Activated T-cell treated with anti-CD3 and anti-CD28 coated beads for 24 hours (primary cell): ENCODE results near the gene XPNPEP2.

ENCODE experiments used
- DNase-seq: peaks from one replicate; pipeline ENCODE4 v3.0.0-alpha.2; 2020; ENCODE audit warnings: low read depth

Gene XPNPEP2

DNA sequence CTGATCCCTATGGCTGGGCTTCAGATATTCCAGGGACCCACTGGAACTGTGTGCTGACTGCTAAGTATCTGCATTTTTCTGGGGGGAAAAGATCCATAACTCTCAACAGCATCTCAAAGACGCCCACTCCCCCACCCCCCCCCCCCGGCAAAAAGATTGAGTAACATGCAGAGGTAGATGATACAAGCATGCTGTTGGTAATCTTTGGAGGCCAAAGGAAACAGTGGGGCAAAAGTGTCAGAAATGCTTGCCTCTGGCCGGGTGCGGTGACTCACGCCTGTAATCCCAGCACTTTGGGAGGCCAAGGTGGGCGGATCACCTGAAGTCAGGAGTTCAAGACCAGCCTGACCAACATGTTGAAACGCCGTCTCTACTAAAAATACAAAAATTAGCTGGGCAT lies 12.2 kb downstream of the XPNPEP2 start:
- no peak for DNase-seq

DNA sequence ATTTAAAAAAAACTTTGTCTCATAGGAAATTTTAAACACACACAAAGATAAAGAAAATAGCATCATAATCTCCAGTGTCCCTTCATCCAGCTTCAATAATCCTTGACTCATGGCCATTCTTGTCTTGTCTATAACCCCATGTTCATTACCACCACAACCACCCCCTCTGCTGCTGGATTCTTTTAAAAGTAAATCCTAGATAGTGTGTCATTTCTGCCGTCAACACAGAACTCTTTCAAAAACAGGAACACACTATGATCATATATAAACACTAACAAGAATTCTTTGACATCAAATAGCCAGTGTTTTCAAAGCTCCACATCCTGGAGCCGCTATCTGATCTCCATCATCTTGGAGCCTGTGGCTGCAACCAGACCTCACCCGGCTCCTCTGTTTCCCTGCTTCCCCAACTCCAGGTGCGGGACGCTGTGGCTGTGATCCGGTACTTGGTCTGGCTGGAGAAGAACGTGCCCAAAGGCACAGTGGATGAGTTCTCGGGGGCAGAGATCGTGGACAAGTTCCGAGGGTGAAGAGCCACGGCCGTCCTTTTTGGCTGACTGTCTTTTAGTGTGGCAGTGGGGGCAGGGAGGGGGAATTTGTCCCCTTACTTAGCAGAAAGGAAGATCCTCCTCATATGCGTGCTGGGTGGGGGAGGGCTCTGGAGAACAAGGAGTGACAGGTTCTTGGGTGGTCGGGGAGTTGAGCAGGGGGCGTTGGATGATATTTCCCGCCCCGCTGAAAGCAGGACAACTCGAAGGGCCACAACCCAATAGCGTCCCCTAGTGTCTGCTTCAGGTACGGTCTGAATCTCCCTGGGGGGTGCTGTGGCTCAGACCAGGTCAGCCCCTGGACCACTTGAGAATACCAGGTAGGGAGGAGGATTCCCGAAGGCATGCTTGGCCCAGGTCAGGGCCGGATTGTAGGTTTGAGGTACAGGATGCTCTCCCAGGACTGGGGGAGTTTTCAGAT lies 15.6 kb downstream of the XPNPEP2 start:
- DNase-seq: no peak

DNA sequence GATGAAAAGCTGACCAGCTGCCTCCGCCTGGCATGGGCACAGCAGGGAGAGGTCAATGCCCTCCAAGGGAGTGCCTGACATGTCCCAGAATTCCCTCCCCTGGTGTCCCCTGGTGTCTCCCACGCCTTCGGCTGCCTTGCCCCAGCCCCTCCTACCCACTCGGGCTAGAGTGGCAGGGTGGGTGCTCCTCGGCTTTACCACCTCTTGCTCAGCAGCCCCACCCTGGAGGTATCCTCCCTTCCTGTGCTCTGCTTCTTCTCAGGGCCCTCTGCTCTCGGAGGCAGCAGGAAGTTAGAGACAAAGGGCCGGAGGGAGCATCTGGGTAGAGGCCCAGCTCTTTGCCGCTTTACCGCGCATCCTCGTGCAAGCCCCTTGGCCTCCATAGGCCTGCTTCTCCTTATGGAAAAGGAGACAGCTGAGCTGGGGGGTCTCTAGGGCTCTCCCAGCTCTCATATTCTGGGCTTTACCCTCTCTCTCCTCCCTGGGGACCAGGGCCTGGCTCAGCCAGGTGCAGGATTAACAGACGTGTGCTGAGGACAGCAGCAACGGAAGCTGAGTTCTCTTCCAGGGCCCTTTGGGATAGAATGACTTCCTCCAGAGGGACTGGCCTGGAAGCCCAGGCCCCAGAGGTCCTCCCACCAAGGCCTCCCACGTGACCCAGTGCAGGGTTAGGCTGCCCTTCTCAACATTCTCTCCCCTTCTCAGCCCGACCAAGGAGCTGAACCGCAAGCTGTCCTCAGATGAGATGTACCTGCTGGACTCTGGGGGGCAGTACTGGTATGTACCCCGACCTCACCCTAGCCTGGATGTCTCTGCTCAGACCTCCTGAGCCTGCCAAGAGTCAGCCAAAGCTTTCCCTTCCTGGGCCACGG lies 17.2 kb downstream of the XPNPEP2 start:
- DNase-seq: no peak

DNA sequence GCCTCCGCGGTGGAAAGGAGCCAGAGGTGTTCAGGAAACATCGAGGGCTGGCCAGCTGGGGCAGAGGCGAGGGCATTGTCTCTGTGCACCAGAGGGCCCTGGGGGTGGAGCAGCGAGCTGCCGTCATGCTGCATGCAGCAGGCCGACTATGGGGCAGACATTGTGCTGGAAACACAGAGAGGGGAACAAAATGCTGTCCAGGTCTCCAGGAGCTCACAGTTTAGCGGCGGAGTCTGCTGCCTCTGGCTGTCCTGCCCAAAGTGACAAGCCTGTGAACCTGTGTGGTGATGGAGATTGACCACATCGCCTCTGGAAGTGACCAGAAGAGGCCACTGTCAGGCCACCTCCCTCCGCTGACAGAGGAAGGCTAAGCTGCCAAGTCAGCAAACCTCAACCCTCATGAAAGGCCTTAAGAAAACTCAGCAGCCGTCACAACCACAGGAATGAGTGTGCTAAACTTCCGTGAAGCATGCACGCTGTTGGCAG lies 20.8 kb downstream of the XPNPEP2 start:
- DNase-seq: no peak

DNA sequence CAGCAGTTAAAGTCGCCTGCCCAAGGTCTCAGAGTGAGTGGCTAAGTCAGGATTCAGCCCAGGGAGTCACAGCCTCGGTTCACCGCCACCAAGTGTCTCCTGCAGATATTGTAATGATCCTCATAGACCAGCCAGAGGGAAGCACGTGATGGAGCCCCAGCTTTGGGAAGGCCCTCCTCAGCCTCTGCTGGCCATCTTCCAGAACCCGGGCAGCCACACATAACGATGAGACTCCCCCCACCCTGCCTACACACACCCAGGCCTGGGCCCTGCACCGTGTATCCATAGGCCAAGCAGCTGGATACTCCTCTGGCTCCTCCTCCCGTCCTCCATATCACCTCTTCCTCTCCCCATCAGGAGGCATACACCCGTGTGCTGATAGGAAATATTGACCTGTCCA lies 21.4 kb downstream of the XPNPEP2 start:
- no peak for DNase-seq

DNA sequence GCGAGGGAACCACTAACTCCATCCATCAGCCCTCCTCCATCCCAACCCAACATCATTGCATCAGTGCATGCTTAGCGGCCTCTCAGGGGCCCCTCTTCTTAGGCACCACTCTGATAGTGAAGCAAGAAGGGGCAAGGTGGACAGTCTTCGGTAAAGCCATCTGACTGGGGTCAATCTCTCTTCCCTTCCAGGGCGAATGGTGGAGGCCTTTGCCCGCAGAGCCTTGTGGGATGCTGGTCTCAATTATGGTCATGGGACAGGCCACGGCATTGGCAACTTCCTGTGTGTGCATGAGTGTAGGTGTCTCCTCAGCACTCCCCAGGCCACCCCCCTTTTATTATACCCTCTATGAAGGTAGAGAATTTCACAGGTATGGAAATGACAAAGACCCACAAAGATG lies 22.2 kb downstream of the XPNPEP2 start:
- no peak for DNase-seq

DNA sequence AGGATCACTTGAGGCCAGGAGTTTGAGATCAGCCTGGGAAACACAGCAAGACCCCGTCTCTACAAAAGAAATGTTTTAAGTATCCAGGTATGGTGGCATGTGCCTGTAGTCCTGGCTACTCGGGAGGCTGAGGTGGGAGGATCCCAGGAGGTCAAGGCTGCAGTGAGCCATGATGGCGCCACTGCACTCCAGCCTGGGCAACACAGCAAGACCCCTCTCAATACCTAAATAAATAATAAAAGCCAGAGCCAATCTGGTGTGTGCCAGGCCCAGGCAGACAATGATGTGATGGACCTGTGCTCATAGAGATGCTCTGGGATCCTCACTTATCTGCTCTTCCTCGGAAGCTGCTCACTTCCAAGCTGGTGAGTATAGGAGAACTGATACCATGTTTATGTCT lies 22.8 kb downstream of the XPNPEP2 start:
- no peak for DNase-seq

DNA sequence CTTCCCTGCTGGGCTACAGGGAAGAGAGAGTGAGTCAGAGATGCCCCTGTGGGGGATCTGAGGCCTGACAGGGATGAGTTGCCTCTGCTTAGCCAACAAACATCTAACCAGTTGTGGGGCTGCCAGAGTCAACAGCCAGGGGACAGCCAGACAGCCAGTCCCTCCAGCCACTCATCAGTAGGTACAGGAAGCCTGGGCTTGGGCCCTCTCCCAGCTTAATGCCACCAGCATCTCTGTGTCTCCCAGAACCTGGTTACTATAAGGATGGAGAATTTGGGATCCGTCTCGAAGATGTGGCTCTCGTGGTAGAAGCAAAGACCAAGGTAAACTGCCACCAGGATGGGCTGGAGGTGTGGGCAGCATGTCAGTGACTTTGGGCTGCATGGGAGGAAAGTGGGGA lies 23.7 kb downstream of the XPNPEP2 start:
- no peak for DNase-seq

DNA sequence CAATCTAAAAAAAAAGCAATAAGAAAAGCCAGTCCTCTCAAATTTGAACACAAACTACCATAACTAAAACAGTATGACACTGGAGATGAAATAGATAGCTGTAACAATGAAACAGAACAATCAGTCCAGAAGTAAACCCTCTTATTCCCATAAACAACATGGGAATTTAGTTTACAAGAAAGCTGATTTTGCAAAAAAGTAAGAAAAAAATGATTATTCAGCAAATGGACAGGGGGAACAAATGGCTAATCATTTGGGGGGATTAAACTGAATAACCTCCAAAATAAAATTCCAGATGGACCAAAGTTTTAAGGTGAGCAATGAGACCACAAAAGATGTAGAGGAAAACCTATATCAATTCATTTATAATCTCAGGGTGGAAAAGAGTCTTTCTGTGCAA lies 24.9 kb downstream of the XPNPEP2 start:
- DNase-seq: no peak

DNA sequence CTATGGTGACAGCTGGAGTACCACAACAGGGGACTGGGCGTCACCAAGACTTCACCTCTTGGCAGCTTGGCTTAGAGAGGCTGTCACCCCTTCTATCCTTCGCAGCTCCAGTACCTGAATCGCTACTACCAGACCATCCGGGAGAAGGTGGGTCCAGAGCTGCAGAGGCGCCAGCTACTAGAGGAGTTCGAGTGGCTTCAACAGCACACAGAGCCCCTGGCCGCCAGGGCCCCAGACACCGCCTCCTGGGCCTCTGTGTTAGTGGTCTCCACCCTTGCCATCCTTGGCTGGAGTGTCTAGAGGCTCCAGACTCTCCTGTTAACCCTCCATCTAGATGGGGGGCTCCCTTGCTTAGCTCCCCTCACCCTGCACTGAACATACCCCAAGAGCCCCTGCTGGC lies 29.4 kb downstream of the XPNPEP2 start:
- DNase-seq: no peak

DNA sequence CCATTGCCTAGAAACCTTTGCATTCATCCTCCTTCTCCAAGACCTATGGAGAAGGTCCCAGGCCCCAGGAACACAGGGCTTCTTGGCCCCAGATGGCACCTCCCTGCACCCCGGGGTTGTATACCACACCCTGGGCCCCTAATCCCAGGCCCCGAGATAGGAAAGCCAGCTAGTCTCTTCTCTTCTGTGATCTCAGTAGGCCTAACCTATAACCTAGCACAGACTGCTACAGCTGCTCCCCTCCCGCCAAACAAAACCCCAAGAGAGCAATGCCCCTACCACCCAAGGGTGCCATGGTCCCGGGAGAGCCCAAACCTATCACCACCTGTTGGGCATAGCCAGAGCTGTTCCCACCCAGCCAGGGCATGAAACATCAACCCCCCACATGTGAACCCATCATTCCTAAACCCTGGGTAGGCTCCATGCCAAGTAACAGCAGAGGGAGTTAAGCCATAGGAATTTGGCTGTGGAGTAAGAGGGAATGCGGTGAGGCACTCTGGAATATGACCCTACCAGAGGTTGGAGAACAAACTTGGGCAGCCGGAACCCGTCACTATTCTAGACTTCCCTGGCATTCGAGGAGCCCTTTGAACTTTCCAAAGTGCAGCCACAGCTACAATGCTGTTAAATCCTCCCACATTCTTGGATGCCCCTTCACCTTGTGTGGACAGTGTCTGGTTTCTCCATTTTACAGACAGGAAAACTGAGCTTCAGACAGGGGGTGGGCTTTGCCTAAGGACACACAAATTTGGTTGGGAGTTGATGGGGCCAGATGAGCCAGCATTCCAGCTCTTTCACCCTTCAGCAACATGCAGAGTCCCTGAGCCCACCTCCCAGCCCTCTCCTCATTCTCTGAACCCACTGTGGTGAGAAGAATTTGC lies 30.0 kb downstream of the XPNPEP2 start:
- DNase-seq: no peak

DNA sequence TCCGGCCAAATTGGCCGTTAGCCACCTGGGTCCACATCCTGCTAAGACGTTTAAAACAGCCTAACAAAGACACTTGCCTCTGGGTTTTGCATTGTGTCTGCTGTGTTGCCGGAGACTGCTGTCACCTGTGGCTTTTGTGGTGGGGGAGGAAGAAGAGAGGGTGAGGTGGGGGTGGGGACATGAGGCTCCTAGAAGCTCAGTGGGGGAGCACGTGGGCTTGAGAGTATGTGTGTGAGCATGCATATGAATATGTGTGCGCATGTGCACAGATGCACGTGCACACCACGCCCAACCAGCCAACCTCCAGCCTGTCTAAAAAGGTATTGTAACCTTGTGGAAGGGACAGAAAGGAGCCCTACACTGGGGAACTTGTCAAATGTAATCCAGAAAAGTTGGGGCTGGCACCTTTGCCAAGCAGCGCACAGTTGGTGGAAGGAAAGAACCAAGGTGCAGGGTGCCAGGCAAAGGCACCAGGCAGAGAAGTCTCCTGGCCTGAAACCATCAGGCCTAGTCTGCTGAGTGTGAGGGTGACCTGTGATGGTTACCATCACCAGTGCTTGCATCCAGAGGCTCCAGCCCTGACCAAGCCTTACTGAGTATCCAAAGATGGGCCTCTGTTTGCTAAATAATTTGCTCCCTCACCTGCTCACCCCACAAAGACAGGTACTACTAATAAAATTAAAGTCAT lies 30.8 kb downstream of the XPNPEP2 start:
- no peak for DNase-seq

DNA sequence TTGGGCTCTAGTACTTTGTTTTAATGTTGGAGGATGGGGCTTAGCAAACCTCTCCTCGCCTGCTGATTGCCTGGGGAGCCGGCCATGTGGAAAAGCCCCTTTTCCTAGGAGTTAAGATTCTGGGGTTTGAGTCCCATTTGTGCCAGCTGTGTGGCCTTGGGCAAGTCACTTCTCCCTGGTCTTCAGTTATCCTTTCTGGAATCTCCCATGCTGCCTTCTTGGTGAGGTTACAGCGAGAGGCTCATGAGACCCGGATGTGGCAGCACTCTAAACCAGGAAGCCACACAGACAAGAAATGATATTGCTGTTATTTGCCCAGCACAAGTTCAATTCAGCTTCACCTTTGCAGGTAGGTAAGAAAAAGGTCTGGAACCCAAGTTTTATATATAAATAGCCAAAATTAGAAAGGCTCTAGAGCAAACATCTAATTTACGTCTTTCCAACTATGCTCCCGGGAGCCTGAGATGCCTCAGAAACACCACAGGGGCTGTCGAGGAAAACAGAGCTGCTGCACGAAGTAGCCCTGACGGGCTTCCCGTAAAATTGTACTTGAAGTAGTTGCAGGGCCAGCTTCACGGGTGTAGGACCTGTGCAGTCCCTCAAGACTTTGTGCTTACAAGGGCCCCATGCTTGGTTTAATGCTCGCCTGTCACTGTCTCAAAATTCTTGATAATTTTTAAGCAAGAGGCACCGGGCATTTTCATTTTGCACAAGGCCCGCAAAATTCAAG lies 32.7 kb downstream of the XPNPEP2 start:
- no peak for DNase-seq

DNA sequence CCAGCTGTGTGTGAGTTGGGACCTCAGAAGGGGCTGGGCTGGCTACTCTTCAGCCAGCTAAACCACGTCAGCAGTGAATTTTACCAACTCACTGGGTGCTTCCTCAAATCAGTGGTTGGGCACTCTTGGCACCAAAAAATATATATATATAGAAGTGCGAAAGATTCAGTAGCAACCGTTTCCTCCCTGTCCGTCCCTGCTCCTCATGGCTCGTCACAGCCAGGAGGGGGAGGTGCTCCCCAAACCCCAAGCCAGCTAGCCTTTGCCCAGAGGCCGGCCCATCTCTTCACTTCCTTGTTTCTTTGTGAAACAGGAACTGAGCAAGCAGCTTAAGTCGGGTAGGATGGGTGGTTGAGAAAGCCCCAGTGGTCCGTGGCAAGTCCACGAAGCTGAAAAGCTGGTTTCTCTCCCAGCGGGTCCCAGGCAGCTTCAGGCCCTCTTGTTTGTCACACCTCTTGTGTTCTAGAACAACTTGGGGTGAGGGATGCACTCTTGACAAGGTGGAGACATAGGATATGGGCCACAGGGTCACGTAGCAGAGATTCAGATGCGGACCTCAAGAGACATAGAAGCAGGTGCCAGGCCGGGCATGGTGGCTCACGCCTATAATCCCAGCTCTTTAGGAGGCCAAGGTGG lies 34.1 kb downstream of the XPNPEP2 start:
- DNase-seq: no peak

DNA sequence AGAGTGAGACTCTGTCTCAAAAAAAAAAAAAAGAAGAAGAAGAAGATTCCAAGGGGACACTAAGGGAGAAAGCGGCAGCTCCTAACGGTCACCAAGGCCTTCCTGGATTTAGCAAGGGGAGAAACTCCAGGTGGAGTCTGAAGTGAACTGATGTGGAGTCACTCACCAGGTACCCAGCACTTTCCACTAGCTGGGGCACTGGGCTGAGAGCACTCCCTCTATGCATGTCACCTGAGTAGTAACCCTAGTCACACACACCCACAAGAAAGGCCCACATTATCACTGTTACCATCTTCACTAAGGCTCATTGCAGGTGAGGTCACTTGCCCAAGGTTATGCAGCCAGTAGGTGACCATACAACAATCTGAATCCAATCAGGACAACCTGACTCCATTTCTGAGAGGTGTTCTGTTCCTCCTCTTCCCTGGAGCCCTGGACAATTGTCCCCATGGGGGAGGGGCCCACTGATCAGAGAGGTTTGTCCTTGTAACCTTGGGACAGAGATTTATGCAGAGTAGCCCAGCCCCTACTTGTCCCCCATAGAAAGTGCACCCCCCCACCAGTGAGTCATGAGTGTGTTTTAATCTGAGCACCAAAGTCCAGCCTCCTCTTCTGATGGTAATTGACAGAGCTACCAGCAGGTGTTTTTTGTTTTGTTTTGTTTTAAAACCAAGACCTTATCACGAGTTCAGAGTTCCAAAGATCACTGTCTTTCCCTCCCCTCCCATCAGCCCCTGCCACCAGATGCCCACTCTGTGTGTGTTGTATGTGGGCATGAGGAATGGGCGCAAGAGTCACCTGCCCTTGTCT lies 35.1 kb downstream of the XPNPEP2 start:
- DNase-seq: no peak

DNA sequence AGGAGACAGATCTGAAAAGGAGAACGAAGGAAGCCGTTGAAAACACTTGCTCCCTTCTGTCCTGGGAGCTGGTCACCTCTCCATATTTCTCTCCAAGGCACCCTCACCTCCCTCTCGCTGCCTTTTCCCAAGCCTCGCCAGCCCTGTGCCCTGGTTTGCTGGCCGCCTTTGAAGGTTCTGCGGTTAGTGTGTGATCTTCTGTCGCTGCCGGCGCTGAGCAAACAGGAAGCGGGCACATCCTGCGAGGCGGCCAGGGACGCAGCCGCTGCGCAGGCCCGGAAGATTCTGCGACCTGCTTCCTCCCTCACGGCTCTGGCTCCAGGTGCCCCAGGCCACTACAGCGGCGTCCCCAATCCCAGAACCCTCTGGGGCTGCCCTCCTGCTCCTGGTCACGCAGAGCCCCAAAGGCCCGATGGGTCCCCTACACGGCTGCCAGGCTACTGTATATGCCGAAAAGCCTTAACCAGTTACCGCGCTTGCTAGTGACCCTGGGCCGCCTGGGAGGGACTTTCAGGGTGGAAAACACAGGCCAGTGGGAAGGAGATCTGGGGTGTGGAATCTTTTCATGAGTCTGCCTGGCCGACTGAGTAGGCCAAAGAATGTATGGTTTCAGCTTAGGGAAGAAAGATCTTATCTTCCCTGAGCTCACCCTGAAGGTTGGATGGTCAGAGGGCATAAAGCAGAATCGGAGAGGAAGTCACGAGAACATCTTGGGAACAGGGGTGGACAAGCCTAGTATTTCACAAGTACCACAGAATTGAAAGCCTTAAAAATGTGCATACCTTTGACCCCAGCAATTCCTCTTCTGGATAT lies 38.6 kb downstream of the XPNPEP2 start:
- DNase-seq: no peak

DNA sequence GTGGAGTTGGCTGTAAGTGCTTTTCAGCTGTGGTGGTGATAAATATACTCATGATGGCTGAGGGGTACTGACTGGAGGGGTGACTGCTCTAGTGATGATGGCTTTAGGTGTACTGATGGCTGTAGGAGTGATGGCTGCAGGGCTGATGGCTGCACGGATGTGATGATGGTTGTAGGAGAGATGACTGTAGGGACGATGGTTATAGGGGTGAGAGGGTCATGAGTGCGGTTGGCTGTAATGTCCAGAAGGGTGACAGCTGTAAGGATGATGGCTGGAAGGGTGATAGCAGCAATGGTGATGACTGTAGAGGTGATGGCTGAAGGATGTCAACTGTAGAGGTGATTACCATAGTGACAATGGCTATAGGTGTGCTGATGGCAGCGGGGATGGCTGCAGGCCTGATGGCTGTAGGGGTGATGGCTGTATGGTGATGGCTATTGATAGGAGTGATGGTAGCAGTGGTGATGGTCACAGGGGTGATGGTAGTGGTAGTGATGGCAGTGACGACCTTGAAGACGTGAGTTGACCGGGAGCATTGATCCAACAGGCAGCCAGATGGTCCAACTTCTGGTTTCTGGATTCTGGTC lies 40.4 kb downstream of the XPNPEP2 start:
- no peak for DNase-seq

DNA sequence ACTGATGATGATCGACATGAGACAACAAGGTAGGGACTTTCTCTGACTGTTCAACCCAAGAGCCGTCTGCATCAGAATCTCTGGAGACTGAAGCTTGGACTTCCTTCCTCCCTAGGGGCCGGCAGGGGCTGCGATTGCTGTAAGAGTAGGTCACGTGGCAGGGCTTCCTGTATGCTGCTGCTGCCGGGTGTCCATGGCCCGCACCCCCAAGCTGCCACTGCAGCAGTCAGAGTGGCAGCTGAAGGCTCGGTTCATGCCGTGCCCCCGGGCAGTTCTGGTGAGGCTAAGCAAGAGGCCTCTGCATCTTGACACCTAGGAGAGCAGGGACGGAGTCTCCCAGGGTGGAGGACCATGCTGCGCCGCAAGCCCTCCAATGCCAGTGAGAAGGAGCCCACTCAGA lies 41.0 kb downstream of the XPNPEP2 start, which contains the start of gene SASH3:
TSS of gene SASH3 (plus strand) at position 203 of the 400 bp plus-strand sequence. CDS start at position 352, 149 bp downstream.
- no peak for DNase-seq
